NOMO-1 treated with DMSO at 0.1 percent for 48 hours (cell line): ENCODE data around the gene ACP1.

Source experiments
- DNase-seq: peaks from one replicate; lab custom pipeline; 2025; ENCODE audit not compliant: unreplicated experiment; lab: John Stamatoyannopoulos, UW

ACP1 gene

GRCh38 chr2:264493-265468, at the start of gene ACP1:
Gene ACP1, plus strand, starts transcription at chr2:264947. Its CDS starts 18 bp downstream, at chr2:264965.
- DNase-seq: peak; percentile 90

GRCh38 chr2:216068-216467, 48.7 kb upstream of the ACP1 start:
- DNase-seq: peak; percentile 37

- DNase-seq: no peak
These were observed 41.3 kb upstream of the ACP1 start for GRCh38 chr2:223451-223850.

GRCh38 chr2:223971-224760, 40.6 kb upstream of the ACP1 start:
- DNase-seq: no peak

GRCh38 chr2:228115-228514, 36.6 kb upstream of the ACP1 start:
- DNase-seq: no peak

- DNase-seq: no peak
These were observed 36.0 kb upstream of the ACP1 start for GRCh38 chr2:228518-229278.

- DNase-seq: no peak
These were observed 33.1 kb upstream of the ACP1 start for GRCh38 chr2:231521-232185.

- no peak for DNase-seq
These were observed 31.7 kb upstream of the ACP1 start for GRCh38 chr2:233030-233429.

- DNase-seq: no peak
These were observed 30.3 kb upstream of the ACP1 start for GRCh38 chr2:234421-234820.

- no peak for DNase-seq
These were observed 27.7 kb upstream of the ACP1 start for GRCh38 chr2:236993-237539.

- no peak for DNase-seq
These were observed 26.9 kb upstream of the ACP1 start for GRCh38 chr2:237878-238277.

GRCh38 chr2:238431-238830, 26.3 kb upstream of the ACP1 start:
- DNase-seq: no peak

GRCh38 chr2:238869-239268, 25.9 kb upstream of the ACP1 start:
- no peak for DNase-seq

- no peak for DNase-seq
These were observed 20.2 kb upstream of the ACP1 start for GRCh38 chr2:244547-244946.

GRCh38 chr2:246489-247144, 18.1 kb upstream of the ACP1 start:
- peak; percentile 53 for DNase-seq

GRCh38 chr2:248724-249123, 16.0 kb upstream of the ACP1 start:
- no peak for DNase-seq

GRCh38 chr2:249538-250042, 15.2 kb upstream of the ACP1 start:
- no peak for DNase-seq

- DNase-seq: no peak
These were observed 12.6 kb upstream of the ACP1 start for GRCh38 chr2:252001-252602.

GRCh38 chr2:253202-253638, 11.5 kb upstream of the ACP1 start:
- DNase-seq: no peak
